HT1080 (cell line): Measurements from ENCODE around the gene EI24. TPM values are rescaled to one million over a fixed set of nuclear protein-coding genes. Genes with fewer than 3 reads are reported as not detected.

ENCODE experiments used
- DNase-seq: peaks from one replicate; pipeline ENCODE4 v3.0.0-alpha.2; 2015; ENCODE audit warnings: low read depth
- small RNA-seq: library from RNA; depleted of rRNA; stranded (forward); fragments of <200 nt; gene quantifications from one replicate; pipeline ENCODE3, GENCODE V24; 2014
- total RNA-seq: library from RNA; depleted of rRNA; stranded (reverse); fragments of >200 nt; shearing (Covaris generic); gene quantifications from 2 replicates; pipeline ENCODE4 v1.2.3, GENCODE V29; 2014; rRNA removed

EI24 gene
- total RNA-seq, 1 experiment from 2014 or later: 227 TPM

GRCh38 chr11:125626288-125626950 is 57.1 kb downstream of the EI24 start:
- peak; percentile 99 for DNase-seq

DNA sequence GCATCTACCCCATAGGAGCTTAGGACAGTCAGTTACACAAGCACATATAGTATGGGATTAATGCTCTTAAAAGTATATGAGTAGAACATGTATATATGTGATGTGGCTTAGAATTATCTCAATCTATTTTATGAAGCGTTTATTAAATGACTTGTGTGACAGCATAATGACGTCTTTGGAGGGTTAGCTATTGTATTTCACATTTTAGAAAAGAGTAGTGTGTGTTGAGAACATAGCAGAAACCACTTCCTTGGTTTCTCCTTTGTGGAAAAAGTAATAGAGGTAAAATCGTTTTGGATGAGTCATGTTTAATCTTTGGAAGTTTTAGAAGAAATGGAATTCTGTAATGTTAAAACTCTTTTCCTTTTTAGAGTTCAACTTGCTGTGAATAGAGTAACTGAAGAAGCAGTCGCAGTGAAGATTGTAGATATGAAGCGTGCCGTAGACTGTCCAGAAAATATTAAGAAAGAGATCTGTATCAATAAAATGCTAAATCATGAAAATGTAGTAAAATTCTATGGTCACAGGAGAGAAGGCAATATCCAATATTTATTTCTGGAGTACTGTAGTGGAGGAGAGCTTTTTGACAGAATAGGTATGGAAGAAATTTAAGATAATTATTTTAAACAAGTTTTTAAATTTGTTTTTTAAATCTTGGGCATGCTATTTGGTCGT is 58.1 kb downstream of the EI24 start:
- peak; percentile 7 for DNase-seq

Small RNA genes within 50 kb of the gene (small RNA-seq; reads per million reads assigned to genes)
- not detected for gene RNU6-1156P

Other genes starting within 250 kb of the EI24 start
- gene FEZ1, start 73.2 kb upstream of the EI24 start, total RNA-seq: 0.67 and 1.4 TPM in 2 replicates
- gene STT3A, start 23.4 kb downstream of the EI24 start, total RNA-seq: 145 and 199 TPM in 2 replicates
- gene CHEK1, start 55.7 kb downstream of the EI24 start, total RNA-seq: 43.9 and 52.7 TPM in 2 replicates
- 0.10 TPM in 1 of 2 replicates, not detected in the other for gene ACRV1, start 111.4 kb downstream of the EI24 start, total RNA-seq
- not detected in 2 replicates for gene PATE1, start 176.8 kb downstream of the EI24 start, total RNA-seq
- not detected in 2 replicates for gene PATE2, start 209.4 kb downstream of the EI24 start, total RNA-seq
- not detected in 2 replicates for gene PATE3, start 218.7 kb downstream of the EI24 start, total RNA-seq